GM12874 (cell line): ENCODE measurements around the gene TNNT2.

ENCODE experiments used
- CTCF ChIP-seq: IDR thresholded peaks from 2 replicates; pipeline ENCODE4 v1.5.1; 2011; ENCODE audit warnings: low read depth, mild to moderate bottlenecking, control low read depth, low read length, moderate library complexity; ENCODE audit not compliant: insufficient read depth

The TNNT2 gene

GRCh38 chr1:201318504-201319340 lies 58.8 kb downstream of the TNNT2 start:
- no peak for TF ChIP-seq CTCF

DNA sequence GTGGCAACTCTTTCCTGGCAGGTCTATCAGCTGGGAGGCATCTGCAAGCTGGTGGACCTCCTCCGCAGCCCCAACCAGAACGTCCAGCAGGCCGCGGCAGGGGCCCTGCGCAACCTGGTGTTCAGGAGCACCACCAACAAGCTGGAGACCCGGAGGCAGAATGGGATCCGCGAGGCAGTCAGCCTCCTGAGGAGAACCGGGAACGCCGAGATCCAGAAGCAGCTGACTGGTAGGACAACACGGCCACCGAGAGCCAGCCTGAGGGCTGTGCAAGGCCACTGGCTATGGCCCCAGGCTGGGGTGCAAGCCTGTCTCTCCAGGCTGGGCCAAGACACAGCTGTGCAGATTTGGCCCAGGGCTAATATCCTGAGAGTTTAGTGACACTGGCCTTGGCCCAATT lies 59.9 kb downstream of the TNNT2 start:
- TF ChIP-seq CTCF = no peak

DNA sequence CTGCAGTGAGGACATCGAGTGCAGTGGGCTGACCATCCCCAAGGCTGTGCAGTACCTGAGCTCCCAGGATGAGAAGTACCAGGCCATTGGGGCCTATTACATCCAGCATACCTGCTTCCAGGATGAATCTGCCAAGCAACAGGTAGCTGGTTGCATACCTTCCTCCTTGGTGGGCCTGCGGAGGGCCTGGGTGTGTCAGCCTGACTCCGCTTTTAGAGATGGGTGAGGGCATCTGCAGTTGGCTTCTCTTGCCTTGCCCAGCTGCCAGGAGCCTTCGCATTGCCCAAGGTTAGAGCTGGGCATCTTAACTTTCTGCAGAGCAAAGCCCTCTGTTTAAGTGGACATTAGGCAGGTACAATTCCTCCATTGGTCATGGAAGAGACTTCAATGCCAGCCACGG lies 60.9 kb downstream of the TNNT2 start:
- TF ChIP-seq CTCF = no peak

- TF ChIP-seq CTCF = no peak
Observed at GRCh38 chr1:201313086-201313485, 64.4 kb downstream of the TNNT2 start.

GRCh38 chr1:201312298-201312697 lies 65.2 kb downstream of the TNNT2 start:
- TF ChIP-seq CTCF = no peak

DNA sequence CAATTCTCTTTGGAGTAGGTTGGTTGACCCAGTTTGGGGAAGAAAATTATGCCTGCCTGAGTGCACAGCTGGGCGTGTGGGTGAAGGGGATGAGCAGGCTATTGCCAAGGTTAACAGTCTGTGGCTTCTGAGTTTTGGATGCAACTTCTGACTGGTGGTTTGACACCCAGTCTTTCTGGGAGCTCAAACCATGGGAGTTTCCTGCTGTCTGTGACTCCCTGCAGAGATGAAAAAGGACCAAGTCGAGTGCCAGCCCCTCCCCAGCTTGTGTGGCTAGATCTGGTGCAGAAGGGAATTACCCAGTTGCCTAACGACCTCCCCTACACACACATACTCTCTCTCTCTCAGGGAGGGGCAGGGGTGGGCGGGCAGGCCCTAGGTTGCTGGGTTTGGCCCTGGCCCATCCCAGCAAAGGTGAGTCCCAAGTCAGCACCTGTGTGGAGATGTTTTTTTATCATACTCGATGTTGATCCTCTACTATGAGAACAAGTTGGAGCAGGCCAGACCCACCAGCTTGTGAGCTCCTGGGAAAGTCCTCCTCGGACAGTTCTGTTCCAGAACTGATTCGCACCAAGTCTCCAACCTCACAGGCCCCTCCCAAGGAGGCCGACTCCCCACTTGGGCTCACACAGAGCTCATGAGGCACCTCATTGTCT lies 66.0 kb downstream of the TNNT2 start:
- TF ChIP-seq CTCF = no peak

- TF ChIP-seq CTCF = no peak
Observed at GRCh38 chr1:201310986-201311355, 66.5 kb downstream of the TNNT2 start.
